D721Med (cell line): ENCODE data around the gene LGI4.

Experiments used
- DNase-seq: peaks from one replicate; pipeline ENCODE4 v3.0.0; 2011; ENCODE audit warnings: low spot score; ENCODE audit not compliant: insufficient read length
- FAIRE-seq: peaks from 2 replicates; lab custom pipeline; 2011; peaks lifted over from hg19 to GRCh38; lab: Jason Lieb, UNC
- TF ChIP-seq, protein P1 (sequence below): IDR thresholded peaks from 2 replicates; pipeline ENCODE4 v1.5.1; 2012; ENCODE audit warnings: mild to moderate bottlenecking, control low read depth; ENCODE audit not compliant: insufficient read depth; ENCODE audit errors: missing control alignments

LGI4 gene

GRCh38 chr19:35159606-35160005 lies 24.7 kb upstream of the LGI4 start:
- no peak for DNase-seq
- FAIRE-seq = no peak
- TF ChIP-seq, protein P1, sequence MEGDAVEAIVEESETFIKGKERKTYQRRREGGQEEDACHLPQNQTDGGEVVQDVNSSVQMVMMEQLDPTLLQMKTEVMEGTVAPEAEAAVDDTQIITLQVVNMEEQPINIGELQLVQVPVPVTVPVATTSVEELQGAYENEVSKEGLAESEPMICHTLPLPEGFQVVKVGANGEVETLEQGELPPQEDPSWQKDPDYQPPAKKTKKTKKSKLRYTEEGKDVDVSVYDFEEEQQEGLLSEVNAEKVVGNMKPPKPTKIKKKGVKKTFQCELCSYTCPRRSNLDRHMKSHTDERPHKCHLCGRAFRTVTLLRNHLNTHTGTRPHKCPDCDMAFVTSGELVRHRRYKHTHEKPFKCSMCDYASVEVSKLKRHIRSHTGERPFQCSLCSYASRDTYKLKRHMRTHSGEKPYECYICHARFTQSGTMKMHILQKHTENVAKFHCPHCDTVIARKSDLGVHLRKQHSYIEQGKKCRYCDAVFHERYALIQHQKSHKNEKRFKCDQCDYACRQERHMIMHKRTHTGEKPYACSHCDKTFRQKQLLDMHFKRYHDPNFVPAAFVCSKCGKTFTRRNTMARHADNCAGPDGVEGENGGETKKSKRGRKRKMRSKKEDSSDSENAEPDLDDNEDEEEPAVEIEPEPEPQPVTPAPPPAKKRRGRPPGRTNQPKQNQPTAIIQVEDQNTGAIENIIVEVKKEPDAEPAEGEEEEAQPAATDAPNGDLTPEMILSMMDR = no peak

GRCh38 chr19:35157431-35157830 lies 22.6 kb upstream of the LGI4 start:
- FAIRE-seq (no peak), DNase-seq (no peak)
- TF ChIP-seq, protein P1 = no peak

DNA sequence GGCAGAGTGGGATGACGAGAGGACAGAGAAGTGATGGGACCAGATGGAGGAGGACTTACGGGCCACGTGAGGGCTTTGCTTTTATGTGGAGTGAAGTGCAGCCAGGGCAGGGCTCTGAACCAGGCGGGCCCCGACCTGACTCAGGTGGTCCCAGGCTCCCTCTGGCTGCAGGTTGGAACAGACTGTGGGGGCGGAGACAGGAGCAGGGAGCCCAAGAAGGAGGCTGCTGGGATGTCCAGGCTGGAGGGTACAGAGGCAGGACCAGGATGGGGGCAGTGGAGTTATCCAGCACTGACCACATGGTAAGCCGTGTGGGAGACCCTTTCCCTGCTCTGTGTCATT lies 21.8 kb upstream of the LGI4 start:
- DNase-seq (no peak), FAIRE-seq (no peak)
- TF ChIP-seq, protein P1 = no peak

DNA sequence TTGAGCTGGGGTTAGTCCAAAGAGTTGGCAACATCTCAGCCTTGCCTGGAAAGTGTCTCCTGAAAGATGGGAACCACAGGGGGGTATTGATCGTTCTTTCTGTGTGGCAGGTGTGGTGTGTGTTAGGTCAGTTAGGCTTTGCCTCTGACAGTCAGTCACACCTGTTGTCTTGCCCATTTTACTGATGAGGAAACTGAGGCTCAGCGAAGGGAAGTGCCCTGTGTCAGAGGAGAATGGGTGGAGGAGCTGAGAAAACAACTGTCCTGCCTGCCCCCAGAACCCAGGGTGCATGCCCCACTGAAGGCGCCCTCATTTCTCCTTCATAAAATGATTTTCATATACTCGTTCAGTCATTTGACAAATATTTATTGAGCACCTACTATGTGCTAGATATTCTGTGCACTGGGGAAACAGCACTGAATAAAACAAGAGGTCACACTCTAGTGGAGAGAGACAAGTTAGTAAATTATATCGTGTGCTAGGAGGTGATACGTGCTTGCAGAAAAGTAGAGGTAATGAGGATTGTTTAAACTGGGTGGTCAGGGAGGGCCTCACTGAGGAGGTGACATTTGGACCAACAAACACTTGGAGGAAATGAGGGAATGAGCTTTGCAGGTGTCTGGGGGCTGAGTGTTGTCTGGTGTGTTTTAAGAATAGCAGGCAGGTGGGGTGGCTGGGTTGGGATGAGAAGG lies 21.3 kb upstream of the LGI4 start:
- TF ChIP-seq, protein P1 = no peak
- FAIRE-seq = no peak
- no peak for DNase-seq

DNA sequence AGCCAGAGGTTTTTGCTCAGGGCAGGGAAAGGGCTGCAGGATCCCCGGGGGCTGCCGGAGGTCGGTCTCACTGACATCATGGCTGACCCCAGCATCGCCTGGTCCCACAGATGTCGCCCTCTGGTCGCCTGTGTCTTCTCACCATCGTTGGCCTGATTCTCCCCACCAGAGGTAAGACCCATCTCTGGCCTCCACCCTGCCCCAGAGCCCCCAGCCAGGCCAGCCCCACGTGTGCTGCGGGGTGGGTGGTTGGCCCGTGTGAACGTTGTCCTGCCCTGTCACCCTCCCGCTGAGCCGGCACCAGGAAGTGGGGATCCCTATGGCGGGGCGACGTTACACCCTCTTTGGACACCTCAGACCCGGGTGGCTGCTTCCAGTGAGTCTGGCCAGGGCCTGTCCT lies 20.6 kb upstream of the LGI4 start:
- DNase-seq (no peak), FAIRE-seq (no peak)
- TF ChIP-seq, protein P1 = no peak

DNA sequence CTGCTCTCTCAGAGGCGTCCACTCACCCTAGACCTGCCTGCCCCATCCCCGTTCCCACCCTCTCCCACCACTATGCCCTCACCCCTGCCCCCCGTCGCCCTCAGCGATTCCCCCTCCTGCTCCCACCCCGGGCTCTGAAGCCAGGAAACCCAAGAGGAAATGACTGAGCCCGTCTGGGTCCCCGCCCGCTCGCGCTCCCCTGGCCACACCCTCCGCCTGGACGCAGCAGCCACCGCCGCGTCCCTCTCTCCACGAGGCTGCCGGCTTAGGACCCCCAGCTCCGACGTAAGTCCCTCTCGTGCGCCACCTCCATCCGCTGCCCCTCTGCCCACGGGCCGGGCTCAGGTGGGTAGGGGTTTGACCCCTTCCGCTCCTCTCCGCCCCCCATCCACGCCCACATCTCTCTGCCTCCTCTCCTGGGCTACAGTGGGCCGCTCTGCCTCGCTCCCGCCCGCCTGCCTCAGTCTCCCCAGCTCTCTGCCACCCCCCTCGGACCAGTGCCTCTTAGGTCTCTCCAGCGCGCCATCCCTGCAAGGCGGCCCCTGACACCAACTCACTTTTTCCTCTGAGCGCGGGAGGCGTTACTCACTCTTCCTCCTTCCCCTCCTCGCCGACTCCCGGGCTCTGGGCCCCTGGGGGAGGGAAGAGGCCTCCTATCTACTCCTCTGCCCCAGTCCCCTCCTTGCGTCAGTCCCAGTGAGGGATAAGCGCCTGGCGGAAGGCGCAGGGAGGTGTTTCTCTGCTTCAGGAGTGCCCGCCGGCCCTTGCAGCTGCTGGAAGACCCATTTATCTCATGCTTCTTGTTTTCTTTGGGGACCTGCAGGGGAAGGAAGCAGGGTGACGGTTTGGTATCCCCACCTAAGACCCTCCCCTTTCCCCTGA lies 19.9 kb upstream of the LGI4 start, which contains the start of gene FXYD5:
TSS of gene FXYD5 (plus strand) at position 211 of the 882 bp plus-strand sequence. CDS start 816 bp downstream, outside the sequence.
- DNase-seq (no peak), FAIRE-seq (no peak)
- TF ChIP-seq, protein P1 = no peak
